ENCODE measurements around the gene ZEB2. TPM values are rescaled to one million over a fixed set of nuclear protein-coding genes. Genes with fewer than 3 reads are reported as not detected.

ZEB2 gene
- total and polyA plus RNA-seq, 2 donors, result 15.3 to 16.1 TPM

GRCh38 chr2:144504218-144504641, 15.7 kb downstream of the ZEB2 start:
- Histone ChIP-seq H3K27me3 (ENCODE audit: control insufficient read depth in 2 of 2, insufficient read depth in 1 of 2, low read length in 1 of 2) (no peaks in the 10 kb centered on the region), H3K9me3 (ENCODE audit: control insufficient read depth in 2 of 2, insufficient read depth in 1 of 2, low read length in 1 of 2) (no peaks in the 10 kb centered on the region), H3K36me3 (ENCODE audit: control insufficient read depth in 2 of 2, insufficient read depth in 2 of 2, low read length in 1 of 2) (no peaks in the 10 kb centered on the region), H3K4me3 (ENCODE audit: low read length in 2 of 2) (no peak overlapping the region), H3K4me1 (ENCODE audit: control insufficient read depth in 2 of 2, insufficient read depth in 2 of 2, low read length in 2 of 2) (no peaks in the 10 kb centered on the region), H3K27ac (ENCODE audit: low read depth in 1 of 2, low read length in 1 of 2) (peak overlapping the region in 1 of 2 donors; percentile 5)
- 89% methylated on average over 6 of the region's 6 CpGs for WGBS
- no peak for DNase-seq (ENCODE audit: low read depth in 6 of 9, low spot score in 9 of 9)

GRCh38 chr2:144503242-144503641, 16.7 kb downstream of the ZEB2 start:
- H3K27me3 ChIP-seq (ENCODE audit: control insufficient read depth in 2 of 2, insufficient read depth in 1 of 2, low read length in 1 of 2), result no peaks in the 10 kb centered on the region
- DNase-seq (ENCODE audit: low read depth in 6 of 9, low spot score in 9 of 9), result no peak
- no peak overlapping the region for H3K27ac ChIP-seq (ENCODE audit: low read depth in 1 of 2, low read length in 1 of 2)
- H3K4me3 ChIP-seq (ENCODE audit: low read length in 2 of 2), result no peak overlapping the region
- no peaks in the 10 kb centered on the region for H3K9me3 ChIP-seq (ENCODE audit: control insufficient read depth in 2 of 2, insufficient read depth in 1 of 2, low read length in 1 of 2)
- H3K4me1 ChIP-seq (ENCODE audit: control insufficient read depth in 2 of 2, insufficient read depth in 2 of 2, low read length in 2 of 2), result no peaks in the 10 kb centered on the region
- H3K36me3 ChIP-seq (ENCODE audit: control insufficient read depth in 2 of 2, insufficient read depth in 2 of 2, low read length in 1 of 2), result no peaks in the 10 kb centered on the region
- WGBS, result 95% methylated on average over 5 of the region's 5 CpGs

GRCh38 chr2:144502369-144502768, 17.6 kb downstream of the ZEB2 start:
- Histone ChIP-seq H3K4me1 (ENCODE audit: control insufficient read depth in 2 of 2, insufficient read depth in 2 of 2, low read length in 2 of 2) (no peaks in the 10 kb centered on the region), H3K9me3 (ENCODE audit: control insufficient read depth in 2 of 2, insufficient read depth in 1 of 2, low read length in 1 of 2) (no peaks in the 10 kb centered on the region), H3K27ac (ENCODE audit: low read depth in 1 of 2, low read length in 1 of 2) (no peak overlapping the region), H3K4me3 (ENCODE audit: low read length in 2 of 2) (no peak overlapping the region), H3K27me3 (ENCODE audit: control insufficient read depth in 2 of 2, insufficient read depth in 1 of 2, low read length in 1 of 2) (no peaks in the 10 kb centered on the region), H3K36me3 (ENCODE audit: control insufficient read depth in 2 of 2, insufficient read depth in 2 of 2, low read length in 1 of 2) (no peaks in the 10 kb centered on the region)
- DNase-seq (ENCODE audit: low read depth in 6 of 9, low spot score in 9 of 9), result no peak
- WGBS, result 98% methylated on average over 7 of the region's 7 CpGs

GRCh38 chr2:144501627-144502026, 18.3 kb downstream of the ZEB2 start:
- Histone ChIP-seq H3K27ac (ENCODE audit: low read depth in 1 of 2, low read length in 1 of 2) (no peak overlapping the region), H3K4me1 (ENCODE audit: control insufficient read depth in 2 of 2, insufficient read depth in 2 of 2, low read length in 2 of 2) (no peaks in the 10 kb centered on the region), H3K4me3 (ENCODE audit: low read length in 2 of 2) (no peak overlapping the region), H3K27me3 (ENCODE audit: control insufficient read depth in 2 of 2, insufficient read depth in 1 of 2, low read length in 1 of 2) (no peaks in the 10 kb centered on the region), H3K36me3 (ENCODE audit: control insufficient read depth in 2 of 2, insufficient read depth in 2 of 2, low read length in 1 of 2) (no peaks in the 10 kb centered on the region), H3K9me3 (ENCODE audit: control insufficient read depth in 2 of 2, insufficient read depth in 1 of 2, low read length in 1 of 2) (no peaks in the 10 kb centered on the region)
- no peak for DNase-seq (ENCODE audit: low read depth in 6 of 9, low spot score in 9 of 9)
- WGBS, result 95% methylated on average over 1 of the region's 1 CpG

GRCh38 chr2:144501118-144501517, 18.8 kb downstream of the ZEB2 start:
- Histone ChIP-seq H3K4me3 (ENCODE audit: low read length in 2 of 2) (no peak overlapping the region), H3K27ac (ENCODE audit: low read depth in 1 of 2, low read length in 1 of 2) (no peak overlapping the region), H3K4me1 (ENCODE audit: control insufficient read depth in 2 of 2, insufficient read depth in 2 of 2, low read length in 2 of 2) (no peaks in the 10 kb centered on the region), H3K9me3 (ENCODE audit: control insufficient read depth in 2 of 2, insufficient read depth in 1 of 2, low read length in 1 of 2) (no peaks in the 10 kb centered on the region), H3K27me3 (ENCODE audit: control insufficient read depth in 2 of 2, insufficient read depth in 1 of 2, low read length in 1 of 2) (no peaks in the 10 kb centered on the region), H3K36me3 (ENCODE audit: control insufficient read depth in 2 of 2, insufficient read depth in 2 of 2, low read length in 1 of 2) (no peaks in the 10 kb centered on the region)
- WGBS, result 96% methylated on average over 3 of the region's 3 CpGs
- no peak for DNase-seq (ENCODE audit: low read depth in 6 of 9, low spot score in 9 of 9)

GRCh38 chr2:144500563-144500962, 19.4 kb downstream of the ZEB2 start:
- Histone ChIP-seq H3K27ac (ENCODE audit: low read depth in 1 of 2, low read length in 1 of 2) (no peak overlapping the region), H3K27me3 (ENCODE audit: control insufficient read depth in 2 of 2, insufficient read depth in 1 of 2, low read length in 1 of 2) (no peaks in the 10 kb centered on the region), H3K36me3 (ENCODE audit: control insufficient read depth in 2 of 2, insufficient read depth in 2 of 2, low read length in 1 of 2) (no peaks in the 10 kb centered on the region), H3K4me1 (ENCODE audit: control insufficient read depth in 2 of 2, insufficient read depth in 2 of 2, low read length in 2 of 2) (no peaks in the 10 kb centered on the region), H3K9me3 (ENCODE audit: control insufficient read depth in 2 of 2, insufficient read depth in 1 of 2, low read length in 1 of 2) (no peaks in the 10 kb centered on the region), H3K4me3 (ENCODE audit: low read length in 2 of 2) (no peak overlapping the region)
- no peak for DNase-seq (ENCODE audit: low read depth in 6 of 9, low spot score in 9 of 9)
- WGBS, result 98% methylated on average over 2 of the region's 2 CpGs

GRCh38 chr2:144498277-144498676, 21.6 kb downstream of the ZEB2 start:
- Histone ChIP-seq H3K4me1 (ENCODE audit: control insufficient read depth in 2 of 2, insufficient read depth in 2 of 2, low read length in 2 of 2) (no peaks in the 10 kb centered on the region), H3K27ac (ENCODE audit: low read depth in 1 of 2, low read length in 1 of 2) (no peak overlapping the region), H3K36me3 (ENCODE audit: control insufficient read depth in 2 of 2, insufficient read depth in 2 of 2, low read length in 1 of 2) (no peaks in the 10 kb centered on the region), H3K4me3 (ENCODE audit: low read length in 2 of 2) (no peak overlapping the region), H3K9me3 (ENCODE audit: control insufficient read depth in 2 of 2, insufficient read depth in 1 of 2, low read length in 1 of 2) (no peaks in the 10 kb centered on the region), H3K27me3 (ENCODE audit: control insufficient read depth in 2 of 2, insufficient read depth in 1 of 2, low read length in 1 of 2) (no peaks in the 10 kb centered on the region)
- DNase-seq (ENCODE audit: low read depth in 6 of 9, low spot score in 9 of 9), result no peak
- WGBS, result 97% methylated on average over 7 of the region's 7 CpGs

- no peak overlapping the region for H3K27ac ChIP-seq (ENCODE audit: low read depth in 1 of 2, low read length in 1 of 2)
- no peaks in the 10 kb centered on the region for H3K27me3 ChIP-seq (ENCODE audit: control insufficient read depth in 2 of 2, insufficient read depth in 1 of 2, low read length in 1 of 2)
- WGBS, result 96% methylated on average over 3 of the region's 3 CpGs
Observed at GRCh38 chr2:144496977-144497598, 22.8 kb downstream of the ZEB2 start.

GRCh38 chr2:144496092-144496976, 23.6 kb downstream of the ZEB2 start:
- DNase-seq (ENCODE audit: low read depth in 6 of 9, low spot score in 9 of 9), result no peak
- H3K9me3 ChIP-seq (ENCODE audit: control insufficient read depth in 2 of 2, insufficient read depth in 1 of 2, low read length in 1 of 2), result no peaks in the 10 kb centered on the region
- no peaks in the 10 kb centered on the region for H3K27me3 ChIP-seq (ENCODE audit: control insufficient read depth in 2 of 2, insufficient read depth in 1 of 2, low read length in 1 of 2)
- no peaks in the 10 kb centered on the region for H3K36me3 ChIP-seq (ENCODE audit: control insufficient read depth in 2 of 2, insufficient read depth in 2 of 2, low read length in 1 of 2)
- H3K4me1 ChIP-seq (ENCODE audit: control insufficient read depth in 2 of 2, insufficient read depth in 2 of 2, low read length in 2 of 2), result no peaks in the 10 kb centered on the region
- WGBS, result 89% methylated on average over 10 of the region's 10 CpGs
- H3K27ac ChIP-seq (ENCODE audit: low read depth in 1 of 2, low read length in 1 of 2), result no peak overlapping the region
- no peak overlapping the region for H3K4me3 ChIP-seq (ENCODE audit: low read length in 2 of 2)

More at GRCh38 chr2:144496977-144497598, 22.8 kb downstream of the ZEB2 start:
- H3K9me3 ChIP-seq (ENCODE audit: control insufficient read depth in 2 of 2, insufficient read depth in 1 of 2, low read length in 1 of 2), result no peaks in the 10 kb centered on the region
- DNase-seq (ENCODE audit: low read depth in 6 of 9, low spot score in 9 of 9), result no peak
- no peaks in the 10 kb centered on the region for H3K4me1 ChIP-seq (ENCODE audit: control insufficient read depth in 2 of 2, insufficient read depth in 2 of 2, low read length in 2 of 2)
- H3K4me3 ChIP-seq (ENCODE audit: low read length in 2 of 2), result no peak overlapping the region
- no peaks in the 10 kb centered on the region for H3K36me3 ChIP-seq (ENCODE audit: control insufficient read depth in 2 of 2, insufficient read depth in 2 of 2, low read length in 1 of 2)
